Glomerular visceral epithelial cell (primary cell): ENCODE results near the gene WDR26.
"Not testable (repeated sequence)": the region's sequence is repeated elsewhere in the genome, so short reads cannot be mapped to it uniquely, and the experiment has no call there.

Source experiments
- DNase-seq: peaks from one replicate; pipeline ENCODE4 v3.0.0-alpha.2; 2016; ENCODE audit errors: extremely low spot score

The WDR26 gene

DNA sequence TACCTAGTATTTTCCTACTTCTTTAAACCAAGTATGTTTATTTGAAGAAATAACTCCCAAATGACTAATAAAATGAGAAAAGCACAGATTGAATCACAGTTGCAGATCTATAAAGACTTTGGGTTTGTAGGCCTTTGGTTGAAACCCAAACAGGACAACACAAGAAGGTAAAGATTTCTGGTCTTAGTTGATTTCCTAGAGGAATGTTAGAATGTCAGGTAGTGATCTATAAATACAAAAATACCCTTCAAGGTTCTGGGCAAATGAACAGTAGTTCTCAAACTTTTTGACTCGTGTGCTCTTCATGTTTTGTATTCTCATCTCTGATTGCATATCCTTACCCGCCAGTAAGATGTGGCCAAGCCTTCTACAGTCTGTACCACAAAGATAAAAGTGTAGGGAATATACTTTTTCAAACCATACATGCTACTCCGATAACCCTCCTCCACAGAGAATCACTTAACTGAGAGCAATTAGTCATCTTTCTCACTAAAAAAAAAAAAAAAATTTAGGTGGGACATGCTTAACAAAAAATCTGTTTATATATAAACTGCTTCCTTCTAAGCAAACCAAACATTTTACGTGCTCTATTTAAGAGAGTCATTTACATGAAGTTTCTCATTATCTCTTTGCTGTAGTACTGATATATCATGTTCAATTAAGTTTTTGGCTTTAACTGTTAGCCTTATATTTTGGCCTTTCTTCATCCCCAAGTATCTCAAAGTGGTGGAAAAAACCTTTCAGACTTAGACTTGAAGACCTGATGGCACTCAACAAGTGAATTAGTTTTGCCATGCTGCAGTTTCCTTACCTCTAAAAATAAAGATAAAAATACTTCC, 42.0 kb downstream of the WDR26 start:
- DNase-seq = no peak

DNA sequence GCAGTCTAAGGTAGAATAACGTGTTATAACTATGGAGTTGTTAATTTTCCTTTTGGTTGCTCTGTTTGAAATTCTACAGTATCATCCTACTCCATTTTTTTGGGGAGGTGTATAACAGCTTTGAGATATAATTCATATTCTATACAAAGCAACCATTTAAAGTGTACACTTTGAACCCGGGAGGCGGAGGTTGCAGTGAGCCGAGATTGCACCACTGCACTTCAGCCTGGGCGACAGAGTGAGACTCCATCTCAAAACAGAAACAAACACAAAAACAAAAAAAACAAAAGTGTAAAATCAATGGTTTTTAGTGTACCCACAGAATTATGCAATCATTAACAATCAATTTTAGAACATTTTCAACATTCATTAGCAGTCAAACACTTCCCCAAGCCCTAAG, 44.1 kb downstream of the WDR26 start:
- no peak for DNase-seq

DNA sequence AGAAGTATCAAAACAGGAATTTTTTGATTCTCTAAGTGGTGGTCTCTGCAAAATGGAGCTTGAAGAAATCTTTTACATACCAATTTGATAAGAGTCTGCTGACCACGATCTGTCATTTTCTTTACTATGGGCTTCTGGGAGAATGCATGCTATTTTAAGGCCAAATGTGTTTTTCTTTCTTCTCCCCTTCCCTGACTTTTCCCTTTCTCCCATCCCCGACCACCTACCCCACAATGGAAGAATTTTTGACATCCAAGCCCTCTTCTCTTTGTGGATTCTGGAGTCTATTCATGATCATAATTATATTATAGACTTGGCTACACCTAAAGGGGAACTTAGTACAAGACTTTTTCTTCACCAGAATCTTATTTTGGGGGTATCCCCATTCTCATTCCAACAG, 46.7 kb downstream of the WDR26 start:
- DNase-seq = no peak

DNA sequence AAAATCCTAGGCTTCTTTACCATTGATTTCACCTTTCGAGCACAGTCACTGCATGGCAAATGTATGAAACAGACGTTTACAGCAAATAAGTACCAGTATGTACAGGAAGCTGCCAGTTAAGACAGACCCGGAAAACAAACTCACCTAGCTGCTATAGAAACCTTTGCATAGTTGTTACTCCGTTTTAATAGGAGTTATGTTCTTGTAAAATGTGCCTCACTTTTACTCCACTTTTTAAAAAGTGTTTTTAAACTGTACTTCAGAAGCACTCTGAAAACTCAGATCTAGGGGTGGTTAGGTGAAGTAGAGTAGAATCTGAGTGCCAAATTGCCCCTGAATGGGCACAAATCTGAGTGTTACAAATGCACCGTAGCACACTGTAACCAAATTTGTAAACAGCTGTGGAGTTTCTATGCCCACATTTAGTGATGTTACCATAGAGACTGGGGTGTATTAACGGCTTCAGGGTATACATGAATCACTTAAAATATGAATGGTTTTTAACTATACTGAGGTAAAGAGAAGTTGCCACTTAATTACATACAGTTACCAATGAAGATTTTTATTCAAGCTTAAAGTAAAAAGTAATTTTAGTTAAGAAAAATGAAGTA, 47.2 kb downstream of the WDR26 start:
- DNase-seq = no peak

DNA sequence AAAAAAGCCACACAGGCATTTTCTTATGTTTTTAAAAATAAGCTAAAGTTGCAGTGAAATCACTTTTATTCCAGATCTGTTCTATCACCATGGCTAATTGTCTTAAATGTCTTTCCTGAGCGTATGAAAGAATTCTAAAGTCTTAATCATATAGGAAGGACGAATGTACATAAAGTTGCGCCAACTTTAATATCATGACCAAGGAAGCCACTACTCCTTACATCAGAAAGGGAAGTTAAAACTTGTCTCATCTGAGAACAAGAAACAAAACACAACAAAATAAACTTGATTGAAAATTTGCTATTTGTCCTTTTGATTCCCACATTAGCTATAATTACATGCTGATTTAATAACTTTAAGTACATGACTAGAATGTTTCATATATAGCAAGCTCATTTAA, 51.4 kb downstream of the WDR26 start:
- DNase-seq = no peak

- DNase-seq = no peak
These were observed 52.6 kb downstream of the WDR26 start for GRCh38 chr1:224381880-224382548.

DNA sequence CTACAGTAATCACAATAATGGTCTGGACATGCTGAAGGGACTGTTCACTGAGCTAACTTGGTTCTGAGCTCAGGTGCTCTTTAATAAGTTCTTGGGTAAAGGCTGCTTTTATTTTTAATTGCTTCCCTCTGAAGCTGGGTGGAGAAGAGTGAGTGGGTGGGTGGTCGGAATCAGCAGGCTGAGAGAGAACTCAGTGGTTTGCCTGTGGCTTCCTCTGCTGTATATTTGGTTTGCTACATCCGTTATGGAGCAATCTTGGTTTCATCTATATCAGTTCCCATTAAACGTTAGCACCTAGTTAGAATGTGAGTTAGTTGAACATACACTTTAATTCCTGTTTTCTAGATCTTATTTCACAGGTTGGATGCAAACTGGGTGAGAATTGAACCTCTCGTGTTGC, 54.6 kb downstream of the WDR26 start:
- no peak for DNase-seq

- no peak for DNase-seq
These were observed 55.6 kb downstream of the WDR26 start for GRCh38 chr1:224378855-224379631.

DNA sequence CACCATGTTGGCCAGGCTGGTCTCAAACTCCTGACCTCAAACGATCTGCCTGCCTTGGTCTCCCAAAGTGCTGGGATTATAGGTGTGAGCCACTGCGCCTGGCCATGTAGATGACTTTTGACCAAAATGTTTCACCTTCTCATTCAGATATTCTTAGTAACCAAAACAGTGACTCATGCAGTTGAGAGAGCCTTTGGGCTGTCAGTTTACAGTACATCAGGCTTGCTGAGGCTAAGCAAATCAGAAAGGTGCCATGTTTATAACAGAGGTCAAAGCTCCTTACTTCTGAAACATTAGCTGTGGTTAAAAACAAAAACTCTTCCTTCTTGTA, 57.0 kb downstream of the WDR26 start:
- DNase-seq = peak; percentile 44

GRCh38 chr1:224375059-224375458, 59.5 kb downstream of the WDR26 start:
- no peak for DNase-seq

- DNase-seq = no peak
These were observed 61.5 kb downstream of the WDR26 start for GRCh38 chr1:224373008-224373590.

- DNase-seq = no peak
These were observed 66.2 kb downstream of the WDR26 start for GRCh38 chr1:224368409-224368808.

DNA sequence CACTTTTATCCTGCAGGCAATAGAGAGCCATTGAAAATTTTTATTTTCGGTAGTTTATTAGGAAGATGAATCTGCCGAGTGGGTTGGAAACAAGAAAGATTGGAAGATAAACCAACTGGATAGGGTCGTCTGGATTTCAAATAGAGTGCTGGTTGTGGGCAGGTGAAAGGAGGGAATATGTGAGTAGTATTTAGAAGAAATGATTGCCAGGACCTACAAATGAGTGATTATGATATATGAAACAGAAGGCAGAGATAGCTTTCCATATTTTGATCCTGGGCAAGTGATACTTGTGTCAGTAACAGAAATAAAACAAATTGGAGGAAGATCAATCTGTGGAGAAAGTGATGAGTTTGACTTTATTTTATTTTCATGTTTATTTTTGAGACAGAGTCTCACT, 75.4 kb downstream of the WDR26 start:
- DNase-seq = no peak

- no peak for DNase-seq
These were observed 76.4 kb downstream of the WDR26 start for GRCh38 chr1:224358237-224358636.

DNA sequence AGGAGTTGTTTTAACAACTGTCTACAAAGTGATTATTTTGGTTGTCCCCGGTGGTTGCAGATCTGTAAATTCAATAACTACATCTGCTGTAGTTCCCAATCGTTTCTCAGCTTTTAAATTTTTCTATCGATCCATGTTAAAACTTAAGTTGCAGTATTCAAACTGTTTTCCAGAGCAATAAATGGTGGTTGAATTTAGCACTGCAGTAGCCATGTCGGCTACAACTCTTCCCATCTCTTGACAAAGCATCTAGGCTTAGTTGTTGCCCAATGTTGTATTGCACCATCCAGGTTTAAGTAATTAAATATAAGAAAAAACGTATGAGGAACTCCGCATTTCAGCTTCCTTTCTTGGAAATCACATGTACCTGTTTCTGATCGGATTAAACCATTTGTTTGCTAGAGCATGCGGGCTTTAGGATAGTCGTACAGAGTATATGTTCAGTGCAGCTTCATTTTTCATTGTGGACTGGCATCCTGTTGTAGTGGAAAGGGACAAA, 76.9 kb downstream of the WDR26 start:
- no peak for DNase-seq

DNA sequence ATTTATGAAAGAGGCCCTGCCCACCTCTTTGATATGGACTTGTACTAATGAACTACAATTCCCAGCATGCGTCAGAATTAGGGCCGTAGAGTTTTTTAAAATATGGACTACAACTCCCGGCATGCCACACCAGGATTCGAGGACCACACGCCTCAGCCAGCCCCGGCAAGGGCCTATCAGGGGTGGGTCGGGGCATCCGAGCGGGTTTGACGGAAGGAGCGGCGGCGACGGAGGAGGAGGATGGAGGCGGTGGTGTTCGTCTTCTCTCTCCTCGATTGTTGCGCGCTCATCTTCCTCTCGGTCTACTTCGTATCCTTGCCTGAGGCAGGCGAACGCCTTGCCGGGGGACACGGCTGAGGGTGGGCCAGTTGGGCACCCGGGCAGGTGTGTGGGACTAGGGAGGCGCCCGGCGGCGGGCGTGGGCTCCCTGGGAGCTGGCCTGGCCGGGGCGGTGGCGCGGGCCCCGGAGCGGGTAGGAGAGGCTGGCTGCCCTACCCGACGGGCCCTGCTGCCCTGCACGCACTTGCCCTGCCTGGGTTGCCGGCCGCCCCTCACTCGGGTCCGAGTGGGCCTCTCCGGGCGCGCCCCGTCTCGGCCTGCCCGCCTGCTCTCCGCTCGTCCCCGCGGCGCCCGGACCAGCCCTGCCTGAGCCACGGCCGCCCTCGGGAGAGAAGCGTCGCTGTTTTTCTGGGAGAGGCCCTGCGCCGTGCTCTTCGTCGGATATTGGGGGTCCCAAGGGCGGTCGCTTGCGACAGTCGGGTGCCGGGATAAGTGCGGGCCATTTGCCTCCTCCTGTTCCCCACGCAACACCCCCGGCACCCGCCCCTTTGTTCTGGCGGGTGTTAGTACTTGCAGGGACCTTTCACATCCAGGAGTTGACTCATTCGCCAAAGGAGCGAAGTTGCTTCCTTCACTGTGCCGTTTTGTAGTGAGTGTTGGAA, 77.6 kb downstream of the WDR26 start, which contains the start of gene CNIH4:
Gene CNIH4, plus strand, starts transcription at position 195 of the 941 bp plus-strand sequence. Its CDS starts 46 bp downstream, at position 241.
- DNase-seq = peak; percentile 94

- no peak for DNase-seq
These were observed 80.3 kb downstream of the WDR26 start for GRCh38 chr1:224353975-224354925.

GRCh38 chr1:224352436-224353085, 82.0 kb downstream of the WDR26 start:
- not testable (repeated sequence) for DNase-seq

- not testable (repeated sequence) for DNase-seq
These were observed 84.9 kb downstream of the WDR26 start for GRCh38 chr1:224349716-224350115.
